ENCODE data around the gene RAB40C. TPM values are rescaled to one million over a fixed set of nuclear protein-coding genes. Genes with fewer than 3 reads are reported as not detected.

RAB40C gene, protein sequence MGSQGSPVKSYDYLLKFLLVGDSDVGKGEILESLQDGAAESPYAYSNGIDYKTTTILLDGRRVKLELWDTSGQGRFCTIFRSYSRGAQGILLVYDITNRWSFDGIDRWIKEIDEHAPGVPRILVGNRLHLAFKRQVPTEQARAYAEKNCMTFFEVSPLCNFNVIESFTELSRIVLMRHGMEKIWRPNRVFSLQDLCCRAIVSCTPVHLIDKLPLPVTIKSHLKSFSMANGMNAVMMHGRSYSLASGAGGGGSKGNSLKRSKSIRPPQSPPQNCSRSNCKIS
- 12.9 and 15.2 TPM in 2 replicates for total RNA-seq (2014; rRNA removed; shearing (Covaris generic))
- polyA plus RNA-seq (2015; cell fraction: cytosol; rRNA removed) = 13.6 and 15.9 TPM in 2 replicates
- polyA plus RNA-seq (2015; cell fraction: nucleus; rRNA removed) = 19.1 and 24.1 TPM in 2 replicates

DNA sequence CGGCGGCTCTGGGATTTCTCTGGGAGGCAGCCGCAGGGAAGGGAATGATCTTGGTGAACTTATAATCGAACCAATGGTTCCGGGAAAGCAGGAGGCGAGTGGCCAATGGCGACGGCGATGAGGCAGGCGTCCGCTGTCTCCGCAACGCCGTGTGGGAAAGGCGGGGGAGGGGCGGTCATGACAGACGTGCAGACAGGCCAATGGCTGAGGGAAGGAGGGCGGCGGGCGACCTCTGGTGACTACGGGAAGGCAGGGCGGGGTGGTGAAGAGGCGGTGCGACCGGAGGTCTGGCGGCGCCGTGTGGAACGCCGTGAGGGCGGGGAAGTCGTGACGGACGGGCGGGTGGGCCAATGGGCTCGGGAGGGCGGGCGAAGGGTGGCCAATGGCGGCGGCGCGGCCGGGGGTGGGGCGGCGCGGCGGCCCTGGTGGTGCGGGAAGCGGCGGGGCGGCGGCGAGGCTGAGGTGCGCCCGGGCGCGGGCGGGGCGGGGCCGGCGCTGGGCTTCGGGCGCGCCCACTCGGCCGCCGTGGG is at the start of gene RAB40C:
Gene RAB40C (plus strand): TSS at position 409 of the 530 bp plus-strand sequence. CDS start 226 bp downstream, outside the sequence.
- peak; percentile 90 for DNase-seq (ENCODE audit: low read depth)

DNA sequence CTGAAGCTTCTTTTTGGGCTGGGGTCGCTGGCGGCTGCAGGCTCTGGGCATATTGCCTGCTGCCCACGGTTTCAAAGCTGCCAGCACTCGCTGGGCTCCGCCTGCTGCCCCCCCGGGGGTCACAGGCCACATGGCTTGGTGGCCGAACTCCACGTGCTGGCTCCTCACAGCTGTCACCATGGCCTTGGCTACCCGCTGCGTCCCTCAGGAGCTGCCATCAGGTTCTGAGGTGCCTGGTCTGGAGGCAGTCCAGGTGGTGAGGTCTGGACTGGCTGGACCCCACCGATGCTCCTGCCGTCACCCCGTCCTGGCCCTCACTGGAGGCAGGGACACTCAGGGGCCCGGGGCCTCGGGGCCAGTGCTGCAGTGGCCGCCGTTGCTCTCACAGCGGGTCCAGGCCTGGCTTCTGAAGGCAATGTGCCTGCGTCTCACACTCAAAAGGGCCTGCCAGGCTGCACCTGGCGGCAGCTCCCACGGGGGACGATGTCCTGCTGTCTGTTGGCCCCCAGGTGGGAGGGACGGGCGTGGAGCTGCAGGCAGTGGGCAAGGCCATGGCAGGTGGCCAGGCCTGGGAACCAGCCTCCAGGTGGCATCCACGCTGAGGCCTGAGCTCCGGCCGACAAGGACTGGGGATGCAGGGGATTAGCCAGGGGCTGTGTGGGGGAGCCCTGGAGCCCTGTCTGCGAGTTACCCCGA is 49.1 kb upstream of the RAB40C start:
- no peak for DNase-seq (ENCODE audit: low read depth)

DNA sequence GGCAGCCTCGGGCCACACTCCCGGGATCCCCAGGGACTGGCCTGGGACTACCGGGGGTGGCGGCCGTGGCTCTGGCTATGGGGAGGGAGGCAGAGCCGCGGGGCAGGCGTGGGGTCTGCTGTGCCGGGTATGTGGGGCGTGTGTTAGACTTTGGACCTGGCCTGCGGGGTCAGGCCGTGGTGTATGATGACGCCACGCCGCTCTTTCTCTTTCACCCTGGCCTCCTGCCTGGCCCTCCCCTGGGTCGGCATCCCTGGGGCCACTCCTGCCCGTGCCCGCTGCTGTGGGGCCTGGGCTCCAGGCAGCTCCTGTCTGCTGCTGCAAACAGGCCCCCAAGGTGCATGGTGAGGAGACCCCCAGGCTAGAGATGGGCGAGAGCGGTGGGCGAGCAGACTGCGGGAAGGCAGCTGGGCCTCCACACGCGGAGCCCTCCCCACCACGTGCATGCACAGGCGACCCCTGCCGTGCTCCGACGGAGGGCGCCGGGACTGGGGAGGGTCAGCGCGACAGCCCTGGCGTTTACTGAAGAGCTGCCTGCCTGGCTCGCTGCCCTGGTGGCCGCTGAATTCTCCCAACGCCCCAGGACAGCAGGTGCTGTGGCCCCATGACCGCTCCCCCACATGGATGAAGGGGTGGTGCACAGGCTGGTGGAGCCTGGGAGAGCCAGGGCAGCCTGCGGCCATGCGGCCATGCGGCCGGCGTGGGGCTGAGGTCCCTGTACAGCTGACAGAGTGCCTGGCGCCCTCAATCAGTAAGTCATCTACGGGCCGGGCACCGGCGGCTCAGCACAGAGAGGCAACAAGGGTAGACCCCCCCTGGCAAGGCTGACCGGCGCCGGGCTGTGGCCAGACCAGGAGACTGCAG is 46.3 kb upstream of the RAB40C start:
- DNase-seq (ENCODE audit: low read depth) = no peak

DNA sequence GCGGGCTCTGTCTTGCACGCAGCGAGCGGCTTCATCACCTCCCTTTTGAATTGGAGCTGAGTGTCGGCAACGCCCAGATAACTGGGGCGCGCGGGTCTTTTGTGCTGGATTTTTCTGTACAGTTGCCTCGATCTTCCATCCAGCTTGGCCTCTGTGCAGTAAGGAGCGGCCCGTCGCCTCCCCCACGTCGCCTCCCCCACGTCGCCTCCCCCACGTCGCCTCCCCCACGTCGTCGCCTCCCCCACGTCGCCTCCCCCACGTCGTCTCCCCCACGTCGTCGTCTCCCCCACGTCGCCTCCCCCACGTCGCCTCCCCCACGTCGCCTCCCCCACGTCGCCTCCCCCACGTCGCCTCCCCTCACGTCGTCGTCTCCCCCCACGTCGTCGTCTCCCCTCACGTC is 45.3 kb upstream of the RAB40C start:
- no peak for DNase-seq (ENCODE audit: low read depth)

DNA sequence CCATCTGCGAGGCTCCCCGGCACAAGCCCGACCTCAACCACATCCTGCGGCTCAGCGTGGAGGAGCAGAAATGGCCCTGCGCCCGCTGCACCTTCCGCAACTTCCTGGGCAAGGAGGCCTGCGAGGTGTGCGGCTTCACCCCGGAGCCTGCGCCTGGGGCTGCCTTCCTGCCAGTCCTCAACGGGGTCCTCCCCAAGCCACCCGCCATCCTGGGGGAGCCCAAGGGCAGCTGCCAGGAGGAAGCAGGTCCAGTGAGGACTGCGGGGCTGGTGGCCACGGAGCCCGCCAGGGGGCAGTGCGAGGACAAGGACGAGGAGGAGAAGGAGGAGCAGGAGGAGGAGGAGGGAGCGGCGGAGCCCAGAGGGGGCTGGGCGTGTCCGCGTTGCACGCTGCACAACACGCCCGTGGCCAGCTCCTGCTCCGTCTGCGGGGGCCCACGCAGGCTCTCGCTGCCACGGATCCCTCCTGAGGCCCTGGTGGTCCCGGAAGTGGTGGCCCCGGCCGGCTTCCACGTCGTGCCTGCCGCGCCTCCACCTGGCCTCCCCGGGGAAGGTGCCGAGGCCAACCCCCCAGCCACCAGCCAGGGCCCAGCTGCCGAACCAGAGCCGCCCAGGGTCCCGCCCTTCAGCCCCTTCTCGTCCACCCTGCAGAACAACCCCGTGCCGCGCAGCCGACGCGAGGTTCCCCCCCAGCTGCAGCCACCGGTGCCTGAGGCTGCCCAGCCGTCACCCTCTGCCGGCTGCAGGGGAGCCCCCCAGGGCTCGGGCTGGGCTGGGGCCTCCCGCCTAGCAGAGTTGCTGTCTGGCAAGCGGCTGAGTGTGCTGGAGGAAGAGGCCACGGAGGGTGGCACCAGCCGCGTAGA is 42.7 kb upstream of the RAB40C start:
- no peak for DNase-seq (ENCODE audit: low read depth)

DNA sequence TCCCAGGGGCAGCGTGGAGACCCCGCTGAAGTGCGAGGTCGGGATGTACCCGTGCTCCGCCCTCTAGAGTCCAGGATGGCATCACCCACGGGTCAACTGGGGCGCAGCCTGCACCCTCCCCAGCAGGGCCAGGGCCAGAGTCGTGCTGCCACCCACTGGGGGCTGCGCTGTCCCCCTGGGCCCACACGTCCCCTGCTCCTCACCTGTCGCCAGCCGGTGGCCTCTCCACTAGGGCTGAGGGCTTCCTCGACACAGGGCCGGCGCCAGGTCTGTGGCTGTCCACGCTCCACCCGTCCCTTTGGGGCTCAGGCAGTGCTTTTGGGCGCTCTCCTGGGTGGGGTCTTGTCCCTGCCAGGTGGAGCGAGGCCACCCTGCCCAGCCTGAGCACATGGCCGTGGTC is 41.3 kb upstream of the RAB40C start:
- DNase-seq (ENCODE audit: low read depth) = no peak

DNA sequence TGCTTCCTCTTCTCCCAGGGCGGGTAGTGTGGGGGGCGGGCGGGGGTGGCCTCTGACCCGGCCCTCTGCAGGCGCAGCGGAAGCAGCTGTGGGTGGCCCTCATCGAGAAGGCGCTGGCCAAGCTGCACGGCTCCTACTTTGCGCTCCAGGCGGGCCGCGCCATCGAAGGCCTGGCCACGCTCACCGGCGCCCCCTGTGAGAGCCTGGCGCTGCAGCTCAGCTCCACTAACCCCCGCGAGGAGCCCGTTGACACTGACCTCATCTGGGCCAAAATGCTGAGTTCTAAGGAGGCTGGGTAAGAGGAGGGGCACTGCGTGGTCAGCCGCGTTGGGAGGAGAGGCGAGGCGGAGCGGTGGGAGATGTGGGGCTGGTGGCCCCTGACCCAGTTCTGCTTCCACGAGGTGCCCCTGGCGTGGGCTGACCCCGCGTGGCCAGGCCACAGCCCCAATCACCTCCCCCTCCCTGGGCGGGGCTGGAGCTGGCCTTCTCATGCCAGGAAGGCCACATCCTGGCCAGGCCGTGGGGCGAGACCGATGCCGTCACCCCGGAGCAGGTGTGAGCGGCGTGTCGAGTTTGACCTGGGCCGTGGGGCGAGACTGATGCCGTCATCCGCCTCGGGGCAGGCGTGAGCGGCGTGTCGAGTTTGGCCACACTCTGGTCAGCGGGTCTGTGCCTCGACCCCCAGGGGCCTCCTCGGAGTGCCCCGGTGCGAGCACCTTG is 40.2 kb upstream of the RAB40C start:
- DNase-seq (ENCODE audit: low read depth) = no peak

DNA sequence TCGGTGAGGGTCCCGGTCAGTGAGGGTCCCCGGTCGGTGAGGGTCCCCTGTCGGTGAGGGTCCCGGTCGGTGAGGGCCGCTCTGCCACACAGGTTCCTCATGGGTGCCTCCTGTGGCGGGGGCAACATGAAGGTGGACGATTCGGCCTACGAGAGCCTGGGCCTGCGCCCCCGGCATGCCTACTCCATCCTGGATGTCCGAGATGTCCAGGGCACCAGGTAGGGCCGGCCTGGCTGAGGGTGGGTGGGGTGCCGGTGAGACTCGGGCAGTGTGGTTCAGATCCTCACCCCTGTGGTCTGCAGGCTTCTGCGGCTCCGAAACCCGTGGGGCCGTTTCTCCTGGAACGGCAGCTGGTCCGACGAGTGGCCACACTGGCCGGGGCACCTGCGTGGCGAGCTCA is 38.7 kb upstream of the RAB40C start:
- no peak for DNase-seq (ENCODE audit: low read depth)

DNA sequence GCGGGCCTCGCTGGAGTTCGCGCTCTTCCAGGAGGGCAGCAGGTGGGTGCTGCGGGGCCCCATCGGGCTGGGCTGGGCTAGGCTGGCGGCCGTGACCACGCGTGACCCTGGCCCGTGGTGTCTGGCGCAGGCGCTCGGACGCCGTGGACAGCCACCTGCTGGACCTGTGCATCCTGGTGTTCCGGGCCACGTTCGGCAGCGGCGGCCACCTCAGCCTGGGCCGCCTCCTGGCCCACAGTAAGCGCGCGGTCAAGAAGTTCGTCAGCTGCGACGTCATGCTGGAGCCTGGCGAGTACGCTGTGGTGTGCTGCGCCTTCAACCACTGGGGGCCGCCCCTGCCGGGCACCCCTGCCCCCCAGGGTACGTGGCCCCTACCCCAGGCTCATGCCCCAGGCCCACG is 37.7 kb upstream of the RAB40C start:
- no peak for DNase-seq (ENCODE audit: low read depth)

DNA sequence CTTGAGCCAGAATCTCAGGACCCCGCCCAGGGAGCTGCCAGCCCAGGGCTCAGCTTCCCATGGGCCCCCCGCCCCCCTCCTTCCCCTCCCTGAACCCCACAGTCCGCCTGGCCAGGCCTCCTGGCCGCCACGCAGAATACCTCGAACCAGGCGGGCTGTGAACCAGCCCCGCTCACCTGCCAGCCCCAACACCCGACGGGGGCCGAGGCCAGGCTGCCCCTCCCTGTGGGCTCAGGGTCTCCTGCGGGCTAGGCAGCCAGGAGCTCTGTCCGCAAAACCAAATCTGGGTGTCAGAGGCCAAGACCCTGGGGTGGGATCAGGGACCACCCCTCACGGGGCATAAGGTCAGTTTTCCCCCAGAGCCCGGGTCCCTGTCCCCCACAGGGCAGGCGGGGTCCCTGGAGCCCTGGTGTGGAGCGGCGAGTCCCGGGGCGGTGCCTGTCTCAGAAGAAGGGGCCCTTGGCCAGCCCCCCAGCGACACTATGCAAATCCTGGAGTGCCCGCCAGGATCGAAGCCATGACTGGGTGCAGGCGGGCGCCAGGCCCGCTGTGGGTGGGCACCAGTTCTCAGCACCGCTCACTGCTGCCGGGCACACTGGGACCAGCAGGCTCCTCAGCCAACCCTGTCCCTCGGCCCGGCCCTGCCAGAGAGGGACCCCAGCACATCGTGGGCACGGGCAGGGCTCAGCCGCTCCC is 36.1 kb upstream of the RAB40C start:
- DNase-seq (ENCODE audit: low read depth) = no peak

DNA sequence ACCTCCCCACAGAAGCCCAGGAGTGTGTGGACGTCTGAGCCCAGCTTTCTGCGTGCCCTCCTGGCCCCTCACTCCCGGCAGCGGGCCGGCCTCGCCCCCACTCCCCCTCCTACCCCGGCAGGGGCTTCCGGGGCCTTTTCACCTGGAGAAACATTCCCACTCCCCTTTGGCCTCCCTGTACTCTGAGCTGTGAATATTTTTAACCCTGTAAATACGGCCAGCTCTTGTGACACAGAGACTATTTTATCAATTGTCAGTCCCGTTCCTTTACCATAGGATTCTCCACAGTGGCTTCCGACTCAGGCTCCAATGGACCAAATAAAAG is 35.6 kb upstream of the RAB40C start:
- no peak for DNase-seq (ENCODE audit: low read depth)

DNA sequence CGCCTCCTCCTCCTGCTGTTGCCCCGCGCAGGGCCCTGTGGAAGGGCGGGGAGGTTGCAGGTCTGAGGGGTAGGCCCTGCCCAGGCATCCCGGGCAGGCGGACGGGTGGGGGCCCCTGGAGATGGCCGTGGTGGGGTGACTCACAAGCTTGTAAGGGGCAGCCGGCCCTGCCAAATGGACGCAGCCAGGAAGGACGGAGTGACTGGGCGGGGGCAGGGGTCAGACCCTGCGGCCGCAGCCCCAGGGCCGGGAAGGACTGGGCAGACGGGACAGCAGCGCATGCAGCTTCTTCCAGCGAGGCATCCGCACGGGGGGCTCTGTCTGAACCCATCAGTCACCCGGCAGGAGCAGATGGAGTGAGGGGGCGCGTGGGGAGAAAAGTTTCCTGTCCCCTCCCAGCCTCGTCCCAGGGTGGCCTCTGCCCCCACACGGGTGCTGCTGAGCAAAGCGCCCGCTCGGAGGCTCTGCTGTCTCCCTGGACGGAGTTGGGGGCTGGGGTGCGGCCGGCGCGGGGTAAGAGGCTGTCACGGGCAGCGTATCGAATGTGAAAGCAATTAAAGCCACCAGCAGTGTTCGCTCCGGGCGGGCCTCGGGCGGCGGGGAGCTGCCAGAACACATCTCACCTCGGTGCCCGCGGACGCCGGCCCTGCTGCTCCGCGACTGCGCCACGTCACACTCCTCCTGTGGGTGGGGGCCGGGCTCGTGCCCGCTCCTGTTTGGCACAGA is 35.1 kb upstream of the RAB40C start:
- DNase-seq (ENCODE audit: low read depth) = no peak

DNA sequence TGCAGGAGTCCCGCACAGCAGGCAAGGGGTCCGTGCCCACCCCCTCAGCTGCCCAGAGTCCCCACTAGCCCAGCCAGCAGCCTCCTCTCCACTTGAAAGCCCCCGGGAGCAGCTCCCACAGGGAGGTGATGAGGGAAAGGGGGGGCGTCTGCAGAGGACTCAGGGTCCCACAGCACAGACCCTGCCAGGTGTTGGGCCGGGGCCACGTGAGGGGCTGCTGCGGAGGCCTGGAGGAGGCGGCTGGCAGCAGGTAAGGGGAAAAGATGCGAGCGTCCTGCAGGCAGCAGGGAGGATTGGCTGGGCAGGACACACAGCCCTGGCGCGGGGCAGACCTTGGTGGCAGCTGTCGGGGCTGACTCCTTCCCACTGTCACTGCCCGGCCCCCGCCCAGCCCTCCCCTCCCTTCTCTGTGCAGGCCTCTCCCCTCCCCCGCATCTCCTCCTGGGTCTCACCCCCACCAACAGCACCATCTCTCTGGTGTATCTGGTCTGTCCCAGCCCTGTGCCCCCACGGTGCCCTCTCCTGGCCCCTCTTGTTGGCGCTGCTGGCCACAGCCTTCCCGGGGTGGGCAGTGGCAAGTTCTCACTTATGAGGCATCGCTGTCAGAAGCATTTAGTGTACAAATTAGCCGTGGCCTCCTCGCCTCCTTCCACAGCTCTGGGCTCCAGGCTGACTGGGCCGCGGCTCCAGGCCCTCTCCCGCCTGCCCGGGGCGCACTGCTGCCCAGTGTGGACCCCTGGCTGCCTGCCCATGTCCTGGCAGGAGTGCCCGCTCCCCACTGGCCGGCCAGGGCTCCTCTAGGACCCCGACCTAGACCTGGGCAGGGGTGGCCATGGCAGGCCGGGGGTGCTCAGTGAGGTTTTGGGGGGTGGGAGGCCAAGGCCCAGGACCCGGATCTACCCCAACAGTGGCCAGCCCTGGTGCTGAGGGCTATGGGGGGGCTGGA is 34.1 kb upstream of the RAB40C start:
- no peak for DNase-seq (ENCODE audit: low read depth)

DNA sequence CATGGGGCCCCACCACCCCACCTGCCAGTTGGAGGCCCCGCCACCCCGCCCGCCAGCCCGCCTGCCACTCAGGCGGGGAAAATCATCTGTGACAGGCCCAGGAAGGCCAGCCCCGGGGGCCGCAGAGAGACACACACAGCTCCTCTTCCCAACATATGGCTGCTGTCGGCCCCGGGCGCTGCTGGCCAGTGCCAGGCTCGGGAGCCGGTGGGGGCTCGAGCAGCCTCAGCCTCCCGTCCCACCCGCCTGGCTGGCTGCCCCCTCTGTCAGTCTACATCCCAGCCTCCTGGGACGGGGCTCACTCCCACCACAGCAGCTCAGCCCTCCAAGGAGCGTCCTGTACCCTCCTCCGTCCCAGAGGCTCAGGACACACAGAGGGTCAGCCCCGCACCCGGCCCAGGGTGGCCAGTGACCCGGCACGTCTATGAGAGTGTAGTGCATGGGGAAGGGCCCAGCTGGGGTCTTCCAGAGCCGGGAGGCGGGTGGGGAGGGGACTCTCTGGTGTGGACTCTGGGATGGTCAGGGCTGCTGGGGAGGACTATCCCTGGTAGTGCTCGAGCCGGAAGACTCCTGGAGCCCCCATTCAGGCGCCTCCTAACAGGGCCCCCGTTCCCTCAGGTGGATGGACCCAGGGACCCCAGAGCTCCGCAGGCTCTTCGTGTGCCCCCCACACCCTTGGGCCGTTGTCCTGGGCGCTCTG is 33.2 kb upstream of the RAB40C start:
- DNase-seq (ENCODE audit: low read depth) = no peak

DNA sequence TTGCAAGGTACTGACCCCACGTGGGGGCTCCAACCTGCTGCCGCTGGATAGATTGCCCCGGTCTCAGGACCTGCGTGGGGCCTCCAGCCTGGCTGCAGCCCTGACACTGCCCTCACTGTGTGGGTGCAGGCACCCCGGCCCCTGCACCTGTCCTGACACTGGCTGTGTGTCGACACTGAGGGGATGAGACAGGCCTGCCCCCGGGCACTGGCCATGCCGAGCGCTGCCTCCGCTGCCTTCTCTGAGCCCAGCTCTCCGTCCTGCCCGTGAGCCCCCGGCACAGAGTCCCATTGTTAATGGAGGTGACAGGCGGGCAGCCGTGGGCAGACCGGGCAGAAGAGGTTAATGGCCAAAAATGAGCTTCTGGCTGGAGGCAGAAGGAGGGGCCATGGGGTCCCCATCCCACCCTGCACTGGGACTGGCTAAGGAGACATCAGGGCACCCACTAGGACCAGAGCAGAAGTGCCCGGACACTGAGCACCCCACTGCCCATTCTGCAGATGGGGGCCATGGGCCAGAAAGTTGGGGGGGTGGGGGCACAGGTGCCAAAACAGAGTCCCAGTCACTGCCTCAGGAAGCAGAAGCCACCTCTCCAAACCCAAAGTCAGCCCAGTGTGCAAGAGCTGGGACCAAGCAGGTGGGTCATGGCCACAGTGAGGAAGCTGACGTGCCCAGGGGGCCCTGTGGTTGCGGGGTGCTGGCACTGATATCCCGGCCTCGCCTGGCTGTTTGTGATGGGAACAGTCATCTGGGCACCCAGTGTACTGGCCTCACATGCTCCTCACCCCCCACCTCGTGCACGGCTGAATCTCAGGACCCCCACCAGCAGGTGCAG is 32.2 kb upstream of the RAB40C start:
- no peak for DNase-seq (ENCODE audit: low read depth)

Data from HT1080 (cell line).